GM21526 (cell line): ENCODE measurements around the gene MARCHF10.

ENCODE experiments used
- ATAC-seq: cut with Tn5 transposase; IDR thresholded peaks from one replicate; pipeline ENCODE4 v1.9.1; 2021; ENCODE audit warnings: moderate library complexity; ENCODE audit not compliant: unreplicated experiment, low FRiP score

The MARCHF10 gene

GRCh38 chr17:62665599-62665998 lies 142.5 kb downstream of the MARCHF10 start:
- no peak for ATAC-seq

DNA sequence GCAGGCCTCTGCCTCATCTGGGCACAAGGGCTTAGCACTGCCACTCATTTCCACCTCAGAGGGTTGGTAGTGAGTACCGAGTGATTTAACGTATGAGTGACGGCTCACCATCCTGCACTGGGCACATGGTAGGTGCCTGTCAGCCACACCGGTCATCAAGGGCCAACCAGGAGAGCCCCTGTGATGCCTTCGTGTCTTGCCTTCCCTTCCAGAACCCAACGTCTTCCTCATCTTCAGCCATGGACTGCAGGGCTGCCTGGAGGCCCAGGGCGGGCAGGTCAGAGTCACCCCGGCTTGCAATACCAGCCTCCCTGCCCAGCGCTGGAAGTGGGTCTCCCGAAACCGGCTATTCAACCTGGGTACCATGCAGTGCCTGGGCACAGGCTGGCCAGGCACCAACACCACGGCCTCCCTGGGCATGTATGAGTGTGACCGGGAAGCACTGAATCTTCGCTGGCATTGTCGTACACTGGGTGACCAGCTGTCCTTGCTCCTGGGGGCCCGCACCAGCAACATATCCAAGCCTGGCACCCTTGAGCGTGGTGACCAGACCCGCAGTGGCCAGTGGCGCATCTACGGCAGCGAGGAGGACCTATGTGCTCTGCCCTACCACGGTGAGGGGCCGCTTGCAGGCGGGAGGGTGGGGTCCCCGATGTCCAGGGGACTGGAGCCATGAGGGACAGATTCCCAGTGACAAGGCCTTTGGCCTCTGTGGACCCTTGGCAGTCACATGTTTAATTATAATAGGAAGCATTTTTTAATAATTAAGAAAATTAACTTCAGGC lies 143.6 kb downstream of the MARCHF10 start:
- ATAC-seq: no peak

DNA sequence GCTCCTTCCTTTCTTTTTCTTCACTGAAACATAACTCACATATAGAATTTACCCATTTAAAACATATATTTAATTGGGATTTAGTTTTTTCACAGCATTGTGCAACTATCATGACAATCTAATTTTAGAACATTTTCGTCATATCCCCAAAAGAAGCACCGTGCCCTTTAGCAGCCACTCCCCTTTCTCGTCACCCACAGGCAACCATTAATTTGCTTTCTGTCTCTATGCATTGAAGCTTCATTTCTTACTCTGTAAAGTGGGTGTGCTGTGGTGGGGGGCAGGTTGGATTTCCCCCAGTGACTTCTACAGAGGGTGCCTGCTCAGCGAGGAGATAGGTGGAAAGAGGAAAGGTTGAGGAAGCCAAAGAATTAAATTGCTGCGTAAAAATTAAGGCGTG lies 144.8 kb downstream of the MARCHF10 start:
- ATAC-seq: no peak

- ATAC-seq: no peak
Observed at GRCh38 chr17:62662855-62663254, 145.3 kb downstream of the MARCHF10 start.

GRCh38 chr17:62661337-62661736 lies 146.8 kb downstream of the MARCHF10 start:
- no peak for ATAC-seq

GRCh38 chr17:62660629-62661118 lies 147.4 kb downstream of the MARCHF10 start:
- ATAC-seq: no peak

- no peak for ATAC-seq
Observed at GRCh38 chr17:62658136-62658920, 149.8 kb downstream of the MARCHF10 start.

DNA sequence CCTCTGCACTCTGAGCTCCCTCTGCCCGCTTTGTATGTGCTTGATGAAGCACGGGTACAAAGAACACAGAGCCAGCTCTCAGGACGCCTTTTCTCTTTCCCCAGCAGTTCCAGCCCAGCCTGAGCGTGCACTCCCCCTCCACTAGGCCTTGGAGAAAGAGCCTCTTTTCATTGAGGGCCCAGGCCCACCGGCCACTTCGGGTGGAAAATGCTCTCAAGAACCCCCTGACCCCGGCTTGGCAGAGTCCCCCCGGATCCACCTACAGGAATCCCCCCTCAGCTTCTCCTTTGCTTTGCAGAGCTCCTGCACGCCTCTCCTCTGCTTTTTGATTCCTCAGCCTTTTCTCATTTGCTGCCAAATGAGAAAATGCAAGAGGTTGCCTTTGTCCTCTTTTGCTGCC lies 150.4 kb downstream of the MARCHF10 start:
- no peak for ATAC-seq

DNA sequence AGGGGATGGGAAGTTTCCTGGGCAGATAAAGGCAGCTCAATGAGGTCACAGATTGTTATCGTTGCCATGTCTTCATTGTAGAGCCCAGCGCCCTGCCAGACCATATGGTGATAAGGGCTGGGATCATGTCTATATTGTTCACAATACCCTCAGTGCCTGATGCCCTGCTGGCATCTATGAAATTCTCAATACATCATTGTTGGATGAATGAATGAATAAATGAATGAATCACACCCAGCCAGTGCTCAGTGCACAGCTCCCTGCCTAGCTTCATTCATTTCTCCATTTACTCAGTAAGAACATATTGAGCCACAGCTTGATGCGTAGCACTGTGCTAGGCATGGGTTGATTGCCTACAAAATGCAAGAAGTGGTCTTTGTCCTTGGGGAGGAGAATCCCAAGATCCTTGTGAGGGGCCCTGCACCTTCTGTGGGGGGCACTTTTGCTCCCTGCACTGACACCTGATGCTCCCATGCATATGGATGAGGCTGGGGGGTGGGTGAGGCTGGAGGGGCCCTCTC lies 150.9 kb downstream of the MARCHF10 start:
- ATAC-seq: no peak

DNA sequence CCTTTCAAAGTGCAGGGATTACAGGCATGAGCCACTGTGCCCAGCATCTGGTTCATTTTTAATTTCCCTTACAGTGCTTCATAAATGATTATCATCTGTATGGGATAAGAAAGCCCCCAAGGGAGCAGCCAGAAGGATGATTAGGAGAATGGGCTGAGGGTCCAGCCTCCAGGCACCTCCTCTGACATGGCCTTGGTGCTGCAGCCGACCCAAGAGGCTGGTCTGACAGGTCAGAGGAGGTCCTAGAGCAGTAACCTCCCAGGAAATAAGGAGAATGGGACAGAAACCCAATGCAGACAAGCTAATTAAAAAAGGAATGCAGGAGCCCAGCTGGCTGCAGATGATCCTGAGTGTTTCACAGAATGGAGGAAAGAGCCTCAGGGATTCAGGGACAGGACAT lies 151.7 kb downstream of the MARCHF10 start:
- no peak for ATAC-seq

DNA sequence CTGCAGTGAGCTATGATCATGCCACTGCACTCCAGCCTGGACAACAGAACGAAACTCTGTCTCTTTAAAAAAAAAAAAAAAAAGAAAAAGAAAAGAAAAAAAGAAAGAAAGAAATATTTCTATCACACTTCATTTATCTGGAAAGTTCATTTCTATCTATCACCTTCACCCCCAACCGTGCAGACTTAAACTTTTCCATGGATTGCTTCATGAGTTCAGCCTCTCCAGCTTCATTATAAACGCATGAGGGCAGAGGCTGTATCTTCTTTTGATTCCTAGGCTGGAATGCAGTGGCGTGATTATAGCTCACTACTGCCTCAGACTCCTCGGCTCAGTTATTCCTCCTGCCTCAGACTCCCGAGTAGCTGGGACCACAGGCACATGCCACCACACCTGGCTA lies 152.5 kb downstream of the MARCHF10 start:
- ATAC-seq: no peak

- no peak for ATAC-seq
Observed at GRCh38 chr17:62653826-62654761, 154.0 kb downstream of the MARCHF10 start.

GRCh38 chr17:62653002-62653825 lies 154.9 kb downstream of the MARCHF10 start:
- no peak for ATAC-seq

- no peak for ATAC-seq
Observed at GRCh38 chr17:62652251-62653001, 155.7 kb downstream of the MARCHF10 start.
